ENCODE results near the gene FGF18.

DNA sequence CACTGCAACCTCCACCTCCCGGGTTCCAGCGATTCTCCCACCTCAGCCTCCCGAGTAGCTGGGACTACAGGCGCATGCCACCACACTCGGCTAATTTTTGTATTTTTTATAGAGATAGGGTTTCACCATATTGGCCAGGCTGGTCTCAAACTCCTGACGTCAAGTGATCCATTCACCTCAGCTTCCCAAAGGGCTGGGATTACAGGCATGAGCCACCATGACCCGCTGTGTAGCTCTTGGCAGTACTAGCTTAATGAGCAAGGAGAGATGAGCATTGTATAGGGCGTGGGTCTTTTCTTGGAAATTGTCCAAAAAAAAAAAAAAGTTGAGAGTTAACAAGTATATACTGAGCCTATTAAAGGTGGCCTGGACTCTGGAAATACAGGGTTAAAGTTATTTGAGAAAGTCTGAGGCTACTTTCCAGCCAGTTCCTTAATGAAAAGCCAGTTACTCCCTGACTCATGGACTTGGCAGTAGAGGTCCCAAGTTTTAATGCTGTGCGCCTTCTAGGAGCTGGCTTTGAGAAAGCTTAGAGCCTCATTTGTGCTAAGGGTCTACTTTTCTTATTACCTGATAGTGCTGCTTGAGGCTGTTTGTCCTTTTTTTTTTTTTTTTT, 4.2 kb upstream of the FGF18 start:
- no peak for TF ChIP-seq EZH2 (IDR thresholded peaks at IDR 0.05)
- TF ChIP-seq, protein P1, sequence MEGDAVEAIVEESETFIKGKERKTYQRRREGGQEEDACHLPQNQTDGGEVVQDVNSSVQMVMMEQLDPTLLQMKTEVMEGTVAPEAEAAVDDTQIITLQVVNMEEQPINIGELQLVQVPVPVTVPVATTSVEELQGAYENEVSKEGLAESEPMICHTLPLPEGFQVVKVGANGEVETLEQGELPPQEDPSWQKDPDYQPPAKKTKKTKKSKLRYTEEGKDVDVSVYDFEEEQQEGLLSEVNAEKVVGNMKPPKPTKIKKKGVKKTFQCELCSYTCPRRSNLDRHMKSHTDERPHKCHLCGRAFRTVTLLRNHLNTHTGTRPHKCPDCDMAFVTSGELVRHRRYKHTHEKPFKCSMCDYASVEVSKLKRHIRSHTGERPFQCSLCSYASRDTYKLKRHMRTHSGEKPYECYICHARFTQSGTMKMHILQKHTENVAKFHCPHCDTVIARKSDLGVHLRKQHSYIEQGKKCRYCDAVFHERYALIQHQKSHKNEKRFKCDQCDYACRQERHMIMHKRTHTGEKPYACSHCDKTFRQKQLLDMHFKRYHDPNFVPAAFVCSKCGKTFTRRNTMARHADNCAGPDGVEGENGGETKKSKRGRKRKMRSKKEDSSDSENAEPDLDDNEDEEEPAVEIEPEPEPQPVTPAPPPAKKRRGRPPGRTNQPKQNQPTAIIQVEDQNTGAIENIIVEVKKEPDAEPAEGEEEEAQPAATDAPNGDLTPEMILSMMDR (IDR thresholded peaks at IDR 0.05) = no peak
- no peak for TF ChIP-seq EZH2phosphoT487 (IDR thresholded peaks at IDR 0.05)

Data from neural progenitor cell (in vitro differentiated cells).